Stimulated activated naive B cell treated with anti-CD40 and anti-IgM and Interleukin-4, amounts not matched to agents 10 μg/mL and 1 μg/mL and 100 μg/mL, for 72 hours (primary cell): Measurements from ENCODE around the gene THSD7A.
"Not testable (repeated sequence)": the region's sequence is repeated elsewhere in the genome, so short reads cannot be mapped to it uniquely, and the experiment has no call there.

Experiments
- ATAC-seq, 2 donors: fragments of 150-1000 bp; cut with Tn5 transposase; replicated peaks; 2 replicates each; pipeline ENCODE4 v1.10.0; 2021; ENCODE audit warnings: moderate library complexity in 1 of 2
- DNase-seq: peaks from one replicate; pipeline ENCODE4 v3.0.0; 2021
- H3K27ac Mint-ChIP-seq: one replicate; pipeline ENCODE4 v1.8.0; 2022; ENCODE audit warnings: mild to moderate bottlenecking, mixed read lengths
- H3K27me3 Mint-ChIP-seq, 2 donors: one replicate each; pipeline ENCODE4 v1.8.0; 2022; ENCODE audit warnings: mixed read lengths in 2 of 2
- H3K36me3 Mint-ChIP-seq, 2 donors: one replicate each; pipeline ENCODE4 v1.8.0; 2022; ENCODE audit warnings: mixed read lengths in 2 of 2, mild to moderate bottlenecking in 1 of 2
- H3K4me1 Mint-ChIP-seq, 2 donors: one replicate each; pipeline ENCODE4 v1.8.0; 2022; ENCODE audit warnings: mixed read lengths in 2 of 2, mild to moderate bottlenecking in 1 of 2
- H3K4me3 Mint-ChIP-seq, 2 donors: one replicate each; pipeline ENCODE4 v1.8.0; 2022; ENCODE audit warnings: mild to moderate bottlenecking in 2 of 2, mixed read lengths in 2 of 2, moderate library complexity in 1 of 2
- H3K9me3 Mint-ChIP-seq, 2 donors: one replicate each; pipeline ENCODE4 v1.8.0; 2022; ENCODE audit warnings: mixed read lengths in 2 of 2, mild to moderate bottlenecking in 1 of 2

Gene THSD7A

DNA sequence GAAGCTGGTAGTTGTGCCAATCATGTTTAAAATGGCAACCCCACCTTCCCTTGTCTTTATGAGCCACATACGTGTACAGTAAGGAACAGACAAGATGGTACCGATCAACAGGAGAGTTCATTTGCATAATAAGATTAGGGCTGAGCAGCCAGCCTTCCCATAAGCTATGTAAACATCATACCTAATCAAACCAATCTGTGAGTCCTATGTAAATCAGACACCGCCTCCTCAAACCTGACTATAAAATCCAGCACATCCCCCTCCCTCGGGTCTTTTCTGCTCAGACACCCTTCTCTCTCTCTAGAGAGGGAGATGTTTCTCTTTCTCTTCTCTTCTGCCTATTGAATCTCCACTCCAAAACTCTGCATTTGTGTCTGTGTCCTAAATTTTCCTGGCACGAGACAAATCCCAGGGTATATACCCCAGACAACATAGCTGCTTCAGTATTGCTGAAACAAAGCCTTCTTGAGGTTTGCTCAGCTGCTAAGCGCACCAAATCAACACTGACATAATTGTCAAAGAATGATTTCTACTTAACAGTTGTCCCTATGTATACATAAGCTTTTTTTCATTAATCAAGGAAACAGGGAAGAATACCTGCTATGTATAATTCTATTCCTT, 279.2 kb downstream of the THSD7A start:
- ATAC-seq (no peak), DNase-seq (no peak)
- Mint-ChIP-seq H3K9me3 (peaks cover 0 to 3% of the 10 kb centered on the region in 2 donors), H3K27me3 (no peaks in the 10 kb centered on the region), H3K27ac (no peak overlapping the region), H3K4me1 (no peaks in the 10 kb centered on the region), H3K36me3 (no peaks in the 10 kb centered on the region), H3K4me3 (no peak overlapping the region)

DNA sequence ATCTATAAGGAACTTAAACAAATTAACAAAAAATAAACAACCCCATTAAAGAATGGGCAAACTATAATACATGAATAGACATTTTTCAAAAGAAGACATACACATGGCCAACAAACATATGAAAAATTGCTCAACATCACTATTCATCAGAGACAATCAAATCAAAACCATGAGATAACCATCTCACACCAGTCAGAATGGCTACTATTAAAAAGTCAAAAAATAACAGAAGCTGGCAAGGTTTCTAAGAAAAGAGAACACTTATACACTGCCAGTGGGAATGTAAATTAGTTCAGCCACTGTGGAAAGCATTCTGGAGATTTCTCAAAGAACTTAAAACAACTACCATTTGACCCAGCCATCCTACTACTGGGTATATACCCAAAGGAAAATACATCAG, 280.5 kb downstream of the THSD7A start:
- H3K4me1 Mint-ChIP-seq: no peaks in the 10 kb centered on the region
- no peaks in the 10 kb centered on the region for H3K27me3 Mint-ChIP-seq
- no peak for ATAC-seq
- no peak overlapping the region for H3K27ac Mint-ChIP-seq
- no peak overlapping the region for H3K4me3 Mint-ChIP-seq
- H3K9me3 Mint-ChIP-seq: peaks cover 1 to 3% of the 10 kb centered on the region in 2 donors
- H3K36me3 Mint-ChIP-seq: no peaks in the 10 kb centered on the region
- DNase-seq: no peak

DNA sequence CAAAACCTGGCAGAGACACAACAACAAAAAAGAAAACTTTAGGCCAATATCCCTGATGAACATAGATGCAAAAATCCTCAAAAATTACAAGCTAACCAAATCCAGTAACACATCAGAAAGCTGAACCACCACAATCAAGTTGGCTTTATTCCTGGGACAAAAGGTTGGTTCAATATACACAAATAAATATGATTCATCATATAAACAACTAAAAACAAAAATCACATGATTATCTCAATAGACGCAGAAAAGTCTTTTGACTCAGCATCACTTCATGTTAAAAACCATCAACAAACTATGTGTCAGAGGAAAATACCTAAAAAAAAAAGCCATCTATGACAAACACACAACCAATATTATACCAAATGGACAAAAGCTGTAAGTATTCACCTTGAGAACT, 283.5 kb downstream of the THSD7A start:
- Mint-ChIP-seq H3K4me1 (no peaks in the 10 kb centered on the region), H3K36me3 (no peaks in the 10 kb centered on the region), H3K27me3 (no peaks in the 10 kb centered on the region), H3K27ac (no peak overlapping the region), H3K4me3 (no peak overlapping the region), H3K9me3 (peaks cover 6 to 7% of the 10 kb centered on the region in 2 donors)
- DNase-seq (no peak), ATAC-seq (no peak)

- Mint-ChIP-seq H3K4me3 (no peak overlapping the region), H3K27ac (no peak overlapping the region), H3K4me1 (peaks cover 0 to 16% of the 10 kb centered on the region in 2 donors), H3K9me3 (peaks cover 4 to 7% of the 10 kb centered on the region in 2 donors), H3K27me3 (no peaks in the 10 kb centered on the region), H3K36me3 (no peaks in the 10 kb centered on the region)
- DNase-seq: no peak
- no peak for ATAC-seq
Observed at GRCh38 chr7:11541330-11541729, 290.7 kb downstream of the THSD7A start.

DNA sequence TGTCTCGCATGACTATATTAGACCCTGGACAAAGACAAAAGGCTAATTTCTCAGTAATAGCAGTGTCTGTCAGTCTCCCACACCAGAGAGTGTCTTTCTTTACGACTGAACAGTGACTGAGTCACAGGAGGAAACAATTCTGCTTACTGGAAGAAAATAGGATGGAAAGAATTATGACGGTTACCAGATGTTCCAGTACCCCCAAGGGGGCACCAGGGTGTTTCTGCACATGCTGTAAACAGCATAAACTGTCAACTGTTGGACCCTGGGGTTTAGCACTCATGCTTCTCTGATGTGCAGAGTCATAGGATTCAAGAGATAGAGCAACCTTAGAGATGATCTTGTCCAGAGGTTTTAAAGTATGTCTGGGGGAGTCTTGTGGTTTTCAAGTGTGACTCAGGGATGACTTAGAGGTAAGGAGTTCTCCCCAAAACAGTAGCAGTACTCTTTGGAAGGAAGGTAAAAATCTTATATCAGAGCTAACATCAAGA, 291.7 kb downstream of the THSD7A start:
- Mint-ChIP-seq H3K4me1 (peaks cover 0 to 16% of the 10 kb centered on the region in 2 donors), H3K4me3 (no peak overlapping the region), H3K9me3 (peaks cover 0 to 4% of the 10 kb centered on the region in 2 donors), H3K27ac (peak overlapping the region; percentile 40), H3K36me3 (no peaks in the 10 kb centered on the region), H3K27me3 (no peaks in the 10 kb centered on the region)
- DNase-seq: no peak
- peak; percentile 10 to 33 for ATAC-seq

DNA sequence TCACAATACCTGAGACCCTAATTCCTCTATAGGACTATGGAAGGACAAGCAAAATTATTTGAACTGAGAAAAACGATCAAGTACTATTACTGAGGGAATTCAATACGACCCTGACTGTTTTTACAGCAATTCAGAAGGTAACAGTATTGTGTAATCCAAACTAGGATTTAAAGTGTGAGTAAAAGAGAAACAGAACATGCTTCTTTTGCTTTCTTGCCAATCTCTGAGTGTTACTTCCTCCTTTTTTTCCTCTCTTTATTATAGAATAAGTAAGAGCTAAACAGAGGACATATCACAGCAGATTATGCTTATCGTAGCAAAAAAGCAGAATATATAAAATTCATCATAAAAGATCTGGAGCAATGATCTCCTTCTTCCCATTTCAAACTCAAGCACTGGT, 292.1 kb downstream of the THSD7A start:
- no peak overlapping the region for H3K4me3 Mint-ChIP-seq
- ATAC-seq (peak; percentile 38 to 39), DNase-seq (no peak)
- peaks cover 0 to 4% of the 10 kb centered on the region in 2 donors for H3K9me3 Mint-ChIP-seq
- peaks cover 0 to 16% of the 10 kb centered on the region in 2 donors for H3K4me1 Mint-ChIP-seq
- H3K36me3 Mint-ChIP-seq: no peaks in the 10 kb centered on the region
- H3K27ac Mint-ChIP-seq: no peak overlapping the region
- no peaks in the 10 kb centered on the region for H3K27me3 Mint-ChIP-seq

DNA sequence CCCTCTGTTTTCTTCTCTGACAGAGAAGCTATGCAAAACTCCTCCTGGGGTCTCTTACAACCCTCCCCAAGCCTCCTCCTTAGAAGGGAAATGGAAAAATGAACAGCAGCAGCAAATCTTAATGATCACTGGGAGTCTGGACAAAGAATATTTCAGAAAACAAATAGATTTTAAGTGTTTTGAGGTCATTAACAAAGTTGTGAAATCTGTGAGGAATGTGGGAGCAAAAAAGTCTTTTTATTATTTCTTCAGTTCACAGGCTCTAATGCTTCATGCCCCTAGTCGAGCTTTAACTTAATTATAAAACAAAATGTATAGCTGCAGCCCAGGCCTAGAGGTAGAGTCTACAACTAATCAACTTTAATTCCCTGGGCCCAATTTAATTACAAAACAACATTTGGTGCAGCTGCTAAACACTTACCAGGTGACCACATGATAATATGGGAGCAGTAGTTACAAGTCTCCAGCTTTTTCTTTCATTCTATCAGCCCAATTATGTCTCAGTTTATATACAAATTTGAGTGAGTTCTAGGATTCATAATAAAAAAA, 293.2 kb downstream of the THSD7A start:
- H3K4me3 Mint-ChIP-seq: no peak overlapping the region
- no peaks in the 10 kb centered on the region for H3K36me3 Mint-ChIP-seq
- no peak overlapping the region for H3K27ac Mint-ChIP-seq
- ATAC-seq (no peak), DNase-seq (no peak)
- peaks cover 0 to 16% of the 10 kb centered on the region in 2 donors for H3K4me1 Mint-ChIP-seq
- H3K9me3 Mint-ChIP-seq: peaks cover 0 to 4% of the 10 kb centered on the region in 2 donors
- no peaks in the 10 kb centered on the region for H3K27me3 Mint-ChIP-seq

GRCh38 chr7:11533229-11533820, 298.7 kb downstream of the THSD7A start:
- DNase-seq (no peak), ATAC-seq (no peak)
- Mint-ChIP-seq H3K27ac (no peak overlapping the region), H3K9me3 (peaks cover 0 to 3% of the 10 kb centered on the region in 2 donors), H3K36me3 (no peaks in the 10 kb centered on the region), H3K27me3 (no peaks in the 10 kb centered on the region), H3K4me3 (no peak overlapping the region), H3K4me1 (no peaks in the 10 kb centered on the region)

- no peaks in the 10 kb centered on the region for H3K36me3 Mint-ChIP-seq
- H3K4me1 Mint-ChIP-seq: no peaks in the 10 kb centered on the region
- H3K4me3 Mint-ChIP-seq: no peak overlapping the region
- H3K27ac Mint-ChIP-seq: no peak overlapping the region
- DNase-seq (no peak), ATAC-seq (no peak)
- H3K9me3 Mint-ChIP-seq: peaks cover 0 to 2% of the 10 kb centered on the region in 2 donors
- H3K27me3 Mint-ChIP-seq: no peaks in the 10 kb centered on the region
Observed at GRCh38 chr7:11529382-11529781, 302.6 kb downstream of the THSD7A start.

GRCh38 chr7:11527707-11528106, 304.3 kb downstream of the THSD7A start:
- DNase-seq: no peak
- Mint-ChIP-seq H3K9me3 (peaks cover 0 to 2% of the 10 kb centered on the region in 2 donors), H3K36me3 (no peaks in the 10 kb centered on the region), H3K4me3 (no peak overlapping the region), H3K4me1 (no peaks in the 10 kb centered on the region), H3K27ac (no peak overlapping the region), H3K27me3 (no peaks in the 10 kb centered on the region)
- ATAC-seq: no peak

- DNase-seq: no peak
- ATAC-seq: no peak
Observed at GRCh38 chr7:11524476-11525397, 307.3 kb downstream of the THSD7A start.

DNA sequence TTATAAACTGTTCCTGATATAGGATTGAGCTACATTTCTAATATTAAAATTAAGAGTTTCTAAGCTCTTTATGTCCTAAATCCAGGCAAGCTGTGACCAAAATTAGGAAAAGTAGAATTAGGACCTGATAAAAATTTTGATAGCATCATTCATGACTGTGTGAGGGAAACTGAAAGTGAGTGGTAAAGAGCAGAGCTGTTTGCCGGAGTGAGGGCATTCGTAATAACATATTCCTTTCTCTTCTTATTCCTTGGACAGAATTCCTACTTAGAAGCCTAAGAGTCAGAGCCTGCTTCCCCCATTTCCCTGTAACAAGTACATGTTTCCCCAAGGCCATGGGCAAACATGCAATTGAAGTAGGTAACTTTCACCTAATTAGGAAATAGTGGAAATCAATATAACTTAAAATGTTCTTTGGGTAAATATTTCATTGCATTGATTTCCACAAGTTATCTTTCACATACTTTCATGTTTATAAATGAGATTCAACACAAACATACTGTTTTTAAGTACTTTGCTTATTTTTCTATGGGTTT, 310.0 kb downstream of the THSD7A start:
- not testable (repeated sequence) for DNase-seq, H3K4me3 Mint-ChIP-seq, H3K9me3 Mint-ChIP-seq, ATAC-seq, H3K27ac Mint-ChIP-seq, H3K27me3 Mint-ChIP-seq, H3K4me1 Mint-ChIP-seq, H3K36me3 Mint-ChIP-seq

More at GRCh38 chr7:11524476-11525397, 307.3 kb downstream of the THSD7A start:
- Mint-ChIP-seq H3K27me3 (no peaks in the 10 kb centered on the region), H3K4me1 (no peaks in the 10 kb centered on the region), H3K9me3 (no peaks in the 10 kb centered on the region), H3K4me3 (no peak overlapping the region), H3K27ac (no peak overlapping the region), H3K36me3 (no peaks in the 10 kb centered on the region)

GRCh38 chr7:11517853-11518252, 314.1 kb downstream of the THSD7A start:
- no peak overlapping the region for H3K27ac Mint-ChIP-seq
- no peaks in the 10 kb centered on the region for H3K27me3 Mint-ChIP-seq
- ATAC-seq: no peak
- DNase-seq: no peak
- no peak overlapping the region for H3K4me3 Mint-ChIP-seq
- no peaks in the 10 kb centered on the region for H3K36me3 Mint-ChIP-seq
- no peaks in the 10 kb centered on the region for H3K4me1 Mint-ChIP-seq
- H3K9me3 Mint-ChIP-seq: no peaks in the 10 kb centered on the region

GRCh38 chr7:11516328-11516727, 315.7 kb downstream of the THSD7A start:
- Mint-ChIP-seq H3K36me3 (no peaks in the 10 kb centered on the region), H3K9me3 (peaks cover 0 to 3% of the 10 kb centered on the region in 2 donors), H3K27ac (no peak overlapping the region), H3K4me1 (no peaks in the 10 kb centered on the region), H3K27me3 (no peaks in the 10 kb centered on the region), H3K4me3 (no peak overlapping the region)
- DNase-seq: no peak
- ATAC-seq: no peak
